ENCODE results near the gene ANKRD37.

The ANKRD37 gene

DNA sequence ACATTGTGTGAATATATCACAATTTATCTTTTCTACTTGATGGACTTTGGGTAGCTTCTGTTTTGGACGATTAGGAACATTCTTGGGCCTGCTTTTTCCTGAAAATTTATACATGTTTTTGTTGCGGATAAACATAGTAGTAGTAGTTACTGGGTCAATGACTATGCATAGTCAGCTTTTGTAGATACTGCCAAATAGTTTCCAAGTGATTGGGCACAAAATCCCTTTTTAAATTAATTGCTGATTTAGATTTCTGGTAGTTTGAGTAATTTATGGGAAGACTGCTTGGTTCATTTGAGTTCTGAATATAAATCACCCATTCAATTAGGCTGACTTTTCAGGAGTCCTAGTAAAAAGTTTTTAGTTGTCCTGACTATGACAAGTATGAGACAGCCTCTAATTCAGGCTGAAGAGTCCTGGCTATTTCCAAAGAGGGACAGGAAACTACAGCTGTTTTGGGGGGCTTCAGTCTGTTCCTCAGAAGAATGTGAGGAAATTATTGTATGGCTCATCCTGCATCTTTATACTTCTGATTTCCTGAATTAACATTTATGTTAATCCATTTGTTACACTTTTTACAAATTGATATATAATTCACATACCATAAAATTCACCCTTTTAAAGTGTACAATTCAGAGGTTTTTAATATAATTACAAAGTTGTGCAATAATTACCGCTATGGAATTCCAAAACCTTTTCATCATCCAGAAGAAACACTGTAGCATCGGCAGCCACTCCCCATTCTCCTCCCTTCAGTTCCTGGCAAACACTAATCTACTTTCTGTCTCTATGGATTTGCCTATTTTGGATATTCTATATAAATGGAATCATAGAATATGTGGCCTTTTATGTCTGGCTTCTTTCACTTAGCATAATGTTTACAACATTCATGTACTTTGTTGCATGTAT lies 15.1 kb upstream of the ANKRD37 start:
- no peak for DNase-seq

DNA sequence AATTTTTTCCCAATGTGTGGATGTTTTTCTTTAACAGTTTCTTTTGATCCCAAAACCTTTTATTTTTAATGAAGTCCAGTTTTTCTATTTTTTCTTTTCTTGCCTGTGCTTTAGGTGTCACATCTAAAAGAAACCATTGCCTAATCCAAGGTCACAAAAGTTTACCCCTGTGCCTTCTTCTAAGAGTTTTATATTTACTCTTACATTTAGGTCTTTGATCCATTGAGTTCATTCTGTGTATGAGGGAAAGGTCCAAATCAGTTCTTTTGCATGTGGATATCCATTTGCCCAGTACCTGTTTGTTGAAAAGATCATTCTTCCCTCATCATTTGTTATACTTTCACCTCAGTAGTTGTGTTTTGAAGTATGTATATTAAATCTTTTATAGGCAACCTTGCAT lies 13.9 kb upstream of the ANKRD37 start:
- no peak for DNase-seq

DNA sequence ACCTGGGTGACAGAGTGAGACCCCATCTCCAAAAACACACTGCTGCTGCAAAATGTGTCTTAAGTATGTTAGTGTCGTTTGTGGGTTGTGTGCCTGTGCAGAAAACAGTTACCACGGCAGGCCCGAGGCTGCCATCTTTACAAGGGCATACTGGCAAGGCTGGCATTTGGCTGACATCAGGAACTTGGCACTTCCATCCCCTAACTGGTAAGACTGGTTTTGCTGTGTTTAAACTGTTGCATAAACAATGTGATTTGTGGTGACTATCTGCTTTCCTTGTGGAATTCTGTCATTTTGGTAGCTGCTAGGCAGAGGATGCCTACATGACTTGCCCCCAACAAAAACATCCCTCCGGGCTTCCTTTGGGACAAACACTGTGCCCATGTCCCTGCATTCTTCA lies 13.2 kb upstream of the ANKRD37 start:
- DNase-seq = no peak

DNA sequence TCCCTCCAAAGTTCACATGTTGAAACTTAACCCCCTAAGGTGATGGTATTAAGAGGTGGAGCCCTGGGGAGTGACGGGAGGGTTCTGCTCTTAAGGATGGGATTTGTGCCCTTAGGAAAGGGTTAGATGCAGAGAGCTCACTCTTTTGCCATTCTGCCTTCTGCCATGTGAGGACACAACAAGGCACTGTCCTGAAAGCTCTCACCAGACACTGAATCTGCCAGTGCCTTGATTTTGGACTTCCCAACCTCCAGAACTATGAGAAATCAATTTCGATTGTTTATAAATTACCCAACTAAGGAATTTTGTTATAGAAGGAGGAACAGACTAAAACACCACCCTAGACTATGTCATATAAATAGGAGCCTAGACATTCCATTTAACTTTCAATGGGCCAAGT lies 12.6 kb upstream of the ANKRD37 start:
- DNase-seq = no peak

DNA sequence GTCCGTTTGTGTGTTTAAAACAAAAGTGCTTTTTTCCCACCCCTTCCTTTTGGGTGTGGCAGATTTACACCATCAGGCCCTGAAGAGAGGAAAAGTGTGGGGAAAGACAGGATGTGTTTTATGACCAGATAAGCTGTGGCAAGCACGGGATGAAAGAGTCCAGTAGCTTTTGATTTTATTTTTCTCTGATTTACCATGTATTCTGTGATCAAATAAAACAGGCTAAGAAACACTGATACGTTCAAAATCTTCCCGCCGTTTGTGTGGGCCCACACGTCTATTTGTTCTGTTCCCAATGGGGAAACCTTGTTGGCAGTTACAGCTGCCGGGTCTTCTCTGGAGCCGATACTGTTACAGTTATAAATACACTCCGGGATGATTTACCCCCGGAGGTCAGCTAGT lies 11.7 kb upstream of the ANKRD37 start:
- no peak for DNase-seq

DNA sequence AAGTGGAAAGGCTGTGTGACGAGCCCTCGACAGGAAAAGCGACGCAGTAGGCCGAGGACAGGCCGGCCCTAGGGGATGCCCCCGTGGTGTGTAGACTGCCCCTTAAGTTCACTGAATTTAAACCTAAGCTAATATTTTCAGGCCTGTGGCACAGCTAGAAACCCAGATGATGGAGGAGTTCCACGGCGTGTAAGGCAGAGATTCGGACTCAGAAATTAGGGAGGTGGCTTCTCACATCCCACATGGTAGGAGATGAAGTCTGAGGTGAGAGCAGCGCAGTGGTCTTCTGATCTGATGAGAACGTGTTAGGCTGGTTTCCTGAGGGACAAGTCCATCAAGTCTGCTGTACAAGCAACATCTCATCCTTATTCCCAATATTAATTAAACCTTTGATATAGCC lies 8.7 kb upstream of the ANKRD37 start:
- DNase-seq = no peak

DNA sequence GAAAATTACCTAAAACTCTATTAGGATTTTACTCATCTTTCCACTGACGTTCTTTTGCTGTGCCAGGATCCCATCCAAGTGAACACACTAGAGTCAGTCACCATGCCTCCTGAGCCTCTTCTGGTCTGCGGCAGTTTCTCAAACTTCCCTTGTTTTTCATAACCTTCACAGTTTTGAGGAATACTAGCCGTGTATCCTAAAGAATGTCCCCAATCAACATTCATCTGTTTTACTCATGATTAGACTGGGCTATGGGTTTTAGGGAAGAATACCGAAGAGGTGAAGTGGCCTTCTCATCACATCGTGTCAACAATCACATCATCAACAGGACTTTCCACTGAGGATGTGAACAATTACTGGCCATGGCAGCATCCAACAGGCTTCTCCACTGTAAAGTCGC lies 5.7 kb upstream of the ANKRD37 start:
- no peak for DNase-seq

DNA sequence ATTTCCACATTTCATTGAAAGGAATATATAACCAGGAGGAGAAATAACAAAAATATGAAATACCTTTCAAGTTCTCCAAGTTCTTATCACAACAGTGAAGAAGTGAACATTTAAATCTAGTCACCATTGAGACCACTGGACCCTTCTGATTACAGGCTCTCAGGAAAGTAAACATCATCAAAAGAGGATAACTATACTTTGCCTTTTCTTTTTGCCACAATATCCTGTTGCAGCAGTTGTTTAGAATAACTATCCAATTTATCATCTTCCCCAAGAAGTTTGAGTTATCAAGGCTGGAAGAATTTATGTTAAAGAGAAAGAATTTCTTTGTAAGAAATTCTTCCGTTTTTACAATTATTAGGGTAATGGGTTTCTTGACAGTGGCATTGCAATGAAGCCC lies 4.5 kb upstream of the ANKRD37 start:
- DNase-seq = no peak

DNA sequence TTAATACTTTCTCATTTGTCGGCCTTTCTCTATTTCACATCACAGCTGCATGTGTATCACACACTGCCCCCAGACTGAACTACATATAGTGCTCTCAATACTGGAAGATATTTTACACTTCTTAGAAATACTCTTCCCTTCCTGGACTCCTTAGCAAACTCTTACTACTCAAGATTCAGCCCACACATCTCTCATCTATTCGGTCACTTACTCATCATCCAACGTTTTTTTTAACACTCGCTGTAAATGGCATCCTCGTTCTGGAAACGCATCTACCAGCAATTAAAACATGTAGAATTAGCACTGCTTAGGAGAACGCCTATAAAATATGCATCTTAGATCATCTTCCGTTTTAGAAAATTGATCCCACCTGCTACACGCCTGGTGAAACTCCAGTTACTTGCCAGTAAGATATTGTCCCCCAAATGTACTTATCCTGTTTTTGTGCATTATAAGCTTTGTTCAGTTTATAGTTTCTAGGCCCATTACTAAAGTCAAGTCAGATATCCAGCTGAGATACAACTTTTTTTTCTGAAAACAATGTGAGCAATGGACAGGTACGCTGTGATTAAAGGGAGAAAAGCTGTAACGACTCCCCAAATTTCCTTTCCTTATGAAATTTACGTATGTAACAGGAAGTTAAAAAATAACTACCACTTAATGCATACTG lies 1.9 kb upstream of the ANKRD37 start:
- DNase-seq = no peak

DNA sequence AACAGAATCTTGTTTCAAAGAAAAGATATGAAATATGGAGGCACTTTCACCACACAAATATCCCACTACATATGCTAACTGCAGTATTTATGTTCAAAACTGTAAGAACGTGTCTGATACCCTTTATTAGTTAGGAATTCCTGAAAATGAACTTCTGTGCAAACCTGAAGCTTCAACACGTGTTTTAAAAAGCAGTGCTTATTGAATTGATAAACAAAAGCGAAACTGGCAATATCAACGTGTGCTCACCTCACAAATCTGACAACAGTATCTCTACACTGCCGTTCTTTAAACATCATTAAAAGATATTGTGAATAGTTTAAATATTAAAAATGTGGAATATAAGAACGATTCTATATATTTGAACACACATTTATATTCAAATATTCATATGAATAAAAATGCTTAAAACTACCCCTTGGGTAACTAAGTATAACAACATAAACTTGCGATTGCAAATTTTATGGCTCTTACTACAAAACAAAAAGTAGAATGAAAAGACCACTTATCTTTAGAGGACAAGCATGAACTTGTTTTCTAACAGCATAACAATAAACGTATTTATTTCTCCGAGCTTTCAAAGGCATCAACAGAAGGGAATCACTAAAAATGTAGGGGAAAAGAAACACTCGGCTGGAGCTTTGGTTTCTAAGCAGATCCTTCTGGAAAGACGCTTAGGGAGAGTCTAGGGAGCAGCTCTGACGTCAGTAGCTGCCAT lies 1.2 kb upstream of the ANKRD37 start, which contains the start of gene LRP2BP:
LRP2BP (minus strand) TSS at position 687 of the 718 bp plus-strand sequence. CDS start 17,738 bp downstream, outside the sequence.
- DNase-seq = no peak

DNA sequence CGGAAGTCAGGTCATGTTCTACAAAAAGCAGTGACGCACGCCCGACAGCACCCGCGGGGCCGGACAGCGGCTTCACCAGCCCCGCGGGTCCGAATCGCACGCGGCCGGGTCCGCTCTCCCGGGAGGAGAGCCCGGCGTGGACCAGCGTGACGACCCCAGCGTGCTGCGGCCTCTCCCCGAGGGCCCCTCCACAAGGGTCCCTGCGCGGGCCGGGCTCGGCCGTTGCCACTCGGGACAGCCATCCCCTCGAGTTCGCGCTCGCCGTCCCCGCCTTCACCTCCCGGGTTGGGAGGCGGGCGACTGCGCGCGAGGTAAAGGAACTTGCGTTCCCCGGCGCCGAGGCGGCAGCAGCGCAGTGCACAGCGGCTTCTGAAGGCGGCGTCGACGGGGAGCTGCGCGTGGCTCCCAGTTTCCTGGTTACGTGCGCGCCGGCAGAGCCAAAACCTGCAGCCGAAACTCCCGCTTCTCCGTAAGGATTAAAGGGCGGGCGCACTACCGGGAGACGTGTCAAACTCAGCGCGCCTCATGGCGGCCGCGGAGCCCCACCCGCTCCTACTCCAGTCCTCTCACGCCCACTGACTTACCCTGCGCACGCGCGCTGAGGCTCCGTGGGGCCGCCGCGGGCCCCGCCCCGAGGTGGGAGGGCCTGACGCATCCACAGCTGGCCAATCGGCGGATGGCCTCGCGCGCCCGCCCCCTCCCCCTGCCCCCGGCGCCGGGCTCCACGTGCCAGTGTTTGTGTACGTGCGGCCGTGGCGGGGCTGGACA lies 501 bp upstream of the ANKRD37 start:
- DNase-seq = peak; percentile 97

DNA sequence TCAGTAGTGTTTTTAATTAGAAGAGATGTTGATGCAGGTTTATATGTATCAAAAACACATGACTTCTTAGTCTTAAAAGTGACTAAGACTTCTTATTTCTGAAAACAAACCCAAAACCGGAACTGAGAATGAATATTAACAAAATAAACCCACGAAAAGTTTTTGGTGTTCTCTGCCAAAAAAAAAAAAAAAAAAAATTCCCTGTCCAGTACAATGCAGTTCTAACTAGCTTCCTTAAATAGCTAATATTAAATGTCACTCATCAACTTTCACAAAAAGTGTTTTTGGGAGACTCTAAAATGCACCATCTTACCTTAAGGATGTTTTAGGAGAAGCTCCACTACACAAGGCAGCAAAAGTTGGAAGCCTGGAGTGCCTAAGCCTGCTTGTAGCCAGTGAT lies 2.0 kb downstream of the ANKRD37 start:
- DNase-seq = no peak

DNA sequence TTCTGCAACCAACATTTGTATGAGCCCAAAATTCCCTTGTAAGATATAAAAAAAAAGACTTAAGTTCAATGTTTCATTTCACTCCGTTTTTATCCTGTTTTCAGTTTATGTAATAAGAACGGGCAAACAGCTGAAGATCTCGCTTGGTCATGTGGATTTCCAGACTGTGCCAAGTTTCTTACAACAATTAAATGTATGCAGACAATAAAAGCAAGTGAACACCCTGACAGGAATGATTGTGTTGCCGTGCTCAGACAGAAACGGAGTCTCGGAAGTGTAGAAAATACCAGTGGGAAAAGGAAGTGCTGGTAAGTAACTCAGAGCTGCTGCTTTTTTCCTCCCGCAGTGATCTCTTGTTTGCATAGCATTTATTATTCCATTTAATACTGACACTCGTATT lies 2.8 kb downstream of the ANKRD37 start:
- DNase-seq = no peak

DNA sequence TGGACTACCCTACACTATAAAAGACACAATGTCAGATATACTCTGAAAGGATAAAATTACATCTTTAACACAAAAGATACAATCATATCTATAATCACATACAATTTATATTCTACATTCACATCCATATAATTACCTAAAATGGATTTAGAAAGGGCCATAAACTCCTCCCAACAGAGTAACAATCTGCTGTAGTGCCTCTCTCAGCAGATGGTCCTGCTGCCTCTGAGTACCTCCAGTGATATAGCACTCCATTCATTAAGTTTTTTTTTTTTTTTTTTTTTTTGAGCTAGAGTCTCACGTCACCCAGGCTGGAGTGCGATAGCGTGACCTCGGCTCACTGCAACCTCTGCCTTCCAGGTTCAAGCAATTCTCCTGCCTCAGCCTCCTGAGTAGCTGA lies 7.4 kb downstream of the ANKRD37 start:
- no peak for DNase-seq

DNA sequence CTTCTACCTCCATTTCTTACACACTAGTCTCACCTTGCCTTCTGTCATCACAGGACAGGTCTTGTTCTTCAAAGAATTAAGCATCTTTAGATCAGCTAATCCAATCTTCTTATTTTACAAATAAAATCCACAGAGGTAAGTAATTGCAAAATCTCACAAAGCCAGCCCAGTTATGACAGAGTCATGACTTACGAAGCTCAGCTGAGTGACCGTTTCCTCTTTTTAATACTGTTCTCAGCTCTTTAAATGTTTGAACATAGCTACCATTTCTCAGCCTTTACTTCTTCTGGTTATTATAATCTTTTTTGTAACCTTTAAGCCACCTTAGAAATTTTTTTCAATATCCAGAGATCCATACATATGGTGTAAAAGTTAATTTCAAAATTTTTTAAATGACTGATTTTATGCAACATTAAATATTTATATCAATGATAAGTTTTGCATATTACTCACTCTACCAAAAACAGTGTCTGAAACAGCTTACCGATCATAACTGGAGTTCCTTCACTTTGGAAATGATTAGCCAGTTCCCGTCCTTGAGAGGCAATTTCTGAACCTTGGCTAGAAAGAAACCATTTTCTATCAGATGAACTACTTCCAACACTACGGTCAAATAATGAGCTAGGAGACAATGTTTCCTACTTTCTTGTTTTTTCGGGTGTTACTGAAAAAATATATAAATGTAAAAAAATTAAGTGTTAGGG lies 8.8 kb downstream of the ANKRD37 start:
- DNase-seq = no peak

DNA sequence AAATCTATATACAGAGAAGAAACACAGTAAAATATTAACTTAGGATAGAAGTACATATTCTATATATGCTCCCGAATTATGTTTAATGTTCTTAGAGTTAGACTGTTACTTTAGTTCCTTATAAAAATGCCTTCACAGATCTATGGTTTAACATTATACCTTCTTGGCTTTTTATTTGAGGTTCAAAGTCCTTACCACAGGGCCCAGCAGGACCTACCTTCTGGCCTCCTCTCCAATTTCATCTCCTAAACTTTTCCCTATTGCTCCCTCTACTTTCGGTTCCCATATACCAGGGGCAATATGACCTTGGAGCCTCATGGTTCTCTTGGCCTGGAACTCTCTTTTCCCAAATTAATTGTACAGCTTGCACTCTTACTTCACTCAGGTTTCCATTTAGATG lies 11.8 kb downstream of the ANKRD37 start:
- DNase-seq = no peak

DNA sequence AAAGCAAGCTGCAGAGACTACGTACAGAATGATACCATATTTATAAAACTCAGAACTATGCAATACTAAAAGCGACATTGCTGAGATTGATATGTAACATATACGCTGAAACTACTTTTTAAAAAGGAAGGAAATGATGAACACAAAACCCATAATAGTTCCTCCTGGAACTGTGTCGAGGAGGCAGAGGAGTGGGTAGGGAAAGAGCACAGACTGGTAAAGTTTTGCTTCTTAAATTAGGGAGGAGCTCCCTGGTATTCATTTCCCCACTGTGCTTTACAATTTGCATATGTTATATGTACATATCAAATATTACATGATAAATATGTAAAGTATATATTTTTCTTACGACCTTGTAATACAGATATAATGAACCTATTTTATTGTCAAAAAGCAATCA lies 15.2 kb downstream of the ANKRD37 start:
- no peak for DNase-seq

DNA sequence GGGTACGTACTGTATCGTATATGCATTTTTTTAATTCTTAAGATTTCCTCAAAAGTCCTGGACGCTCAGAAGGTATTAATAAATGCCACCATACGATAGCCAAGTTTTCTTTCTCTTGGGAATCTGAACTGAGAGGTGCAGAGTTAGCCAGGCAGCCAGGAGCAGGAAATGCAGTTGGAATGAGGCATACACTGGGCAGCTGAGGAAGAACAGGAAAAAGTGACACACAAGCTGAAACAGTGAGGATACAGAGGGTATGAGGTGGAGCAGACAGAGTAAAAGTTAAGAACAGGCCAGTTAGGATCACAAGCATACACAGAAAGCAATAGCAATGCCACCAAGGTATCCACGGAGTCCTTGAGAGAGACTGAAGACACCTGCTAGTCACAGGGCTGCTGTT lies 15.8 kb downstream of the ANKRD37 start:
- DNase-seq = no peak

DNA sequence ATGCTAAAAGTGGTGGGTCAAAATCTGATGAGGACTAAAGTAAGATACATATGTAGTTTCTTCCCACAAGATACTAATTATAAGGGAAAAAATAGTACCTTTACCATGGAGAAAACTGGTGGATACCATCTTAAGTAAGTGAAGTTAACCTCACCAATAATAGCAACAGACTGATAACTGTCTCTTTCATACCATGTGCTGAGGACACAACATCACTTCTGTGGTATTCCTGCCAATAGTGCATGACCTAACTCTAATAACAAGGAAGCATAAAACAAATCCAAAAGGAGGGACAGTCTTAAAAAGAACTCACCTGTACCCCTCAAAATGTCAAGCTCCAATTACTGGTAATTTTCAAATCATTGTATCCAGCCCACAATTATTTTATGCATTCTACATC lies 20.3 kb downstream of the ANKRD37 start:
- no peak for DNase-seq

DNA sequence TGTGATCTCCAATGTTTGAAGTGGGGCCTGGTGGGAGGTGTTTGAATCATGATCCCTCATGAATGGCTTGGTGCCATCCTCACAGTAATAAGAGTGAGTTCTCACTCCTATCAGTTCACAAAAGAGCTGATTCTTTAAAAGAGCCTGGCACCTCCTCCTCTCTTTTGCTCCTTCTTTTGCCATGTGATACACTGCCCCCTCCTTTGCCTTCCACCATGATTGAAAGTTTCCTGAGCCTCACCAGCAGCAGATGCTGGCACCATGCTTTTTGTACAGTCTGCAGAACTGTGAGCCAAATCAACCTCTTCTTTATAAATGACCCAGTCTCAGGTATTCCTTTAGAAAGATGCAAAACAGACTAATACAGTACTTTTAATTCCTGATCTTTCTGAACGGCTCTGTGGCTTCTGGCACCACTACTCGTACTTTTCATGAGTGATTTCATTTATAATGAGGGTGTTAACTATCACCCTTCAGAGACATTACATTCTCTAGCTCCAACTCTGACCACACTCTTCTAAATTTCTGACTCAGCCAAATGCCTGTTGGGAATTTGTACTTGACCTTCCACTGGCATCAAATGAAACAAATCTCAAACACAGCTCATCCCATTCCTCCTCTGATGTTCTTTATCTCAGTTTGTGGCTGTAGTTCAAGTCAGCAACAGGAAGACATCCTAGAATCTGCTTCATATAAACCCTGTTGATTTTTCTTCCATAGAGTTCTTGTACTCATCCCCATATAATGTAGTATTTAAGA lies 24.9 kb downstream of the ANKRD37 start:
- no peak for DNase-seq

DNA sequence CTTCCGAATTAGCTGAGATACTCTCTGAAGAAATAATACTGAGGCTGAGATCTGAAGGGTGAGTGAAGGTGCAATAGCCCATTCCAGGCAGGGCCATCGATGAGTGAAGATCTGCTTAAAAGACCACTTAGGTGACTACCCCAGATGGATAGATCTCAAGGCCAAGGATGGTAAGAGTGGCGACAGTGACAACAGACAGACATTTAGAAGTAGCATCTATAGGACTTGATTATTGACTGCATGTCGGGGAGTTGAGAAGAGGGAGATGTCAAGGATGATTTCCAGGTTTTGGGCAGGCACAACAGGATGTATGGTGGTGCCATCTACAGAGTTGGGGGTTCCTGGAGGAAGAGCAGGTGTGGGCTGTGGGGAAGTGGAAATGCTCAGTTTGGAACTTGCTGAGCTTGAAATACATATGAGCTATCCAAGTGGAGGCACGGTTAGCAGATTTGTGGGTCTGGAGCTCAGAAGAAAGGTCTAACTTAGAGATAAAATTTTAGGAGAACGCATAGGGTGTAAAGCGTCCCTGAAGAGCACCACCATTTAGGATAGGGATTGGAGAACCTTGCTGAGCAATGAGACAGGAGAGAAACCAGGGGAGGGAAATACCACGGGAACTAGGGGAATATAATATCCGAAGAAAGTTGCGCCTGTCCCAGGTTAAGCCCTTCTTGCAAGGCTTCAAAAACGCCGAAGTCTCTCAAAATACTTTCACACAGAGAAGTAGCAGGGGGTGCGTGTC lies 28.4 kb downstream of the ANKRD37 start:
- no peak for DNase-seq

Measured in stimulated activated CD4-positive, alpha-beta T cell treated with anti-CD3 and anti-CD28 coated beads, Interleukin-1b, Interleukin-23, amount 100 ng/mL, for 48 hours (primary cell).